GM18858 (cell line): ENCODE measurements around the gene SLC16A3.
"Not testable (repeated sequence)": the region's sequence is repeated elsewhere in the genome, so short reads cannot be mapped to it uniquely, and the experiment has no call there.

Source experiments
- ATAC-seq: cut with Tn5 transposase; IDR thresholded peaks from one replicate; pipeline ENCODE4 v1.9.1; 2021; ENCODE audit not compliant: unreplicated experiment

SLC16A3 gene

DNA sequence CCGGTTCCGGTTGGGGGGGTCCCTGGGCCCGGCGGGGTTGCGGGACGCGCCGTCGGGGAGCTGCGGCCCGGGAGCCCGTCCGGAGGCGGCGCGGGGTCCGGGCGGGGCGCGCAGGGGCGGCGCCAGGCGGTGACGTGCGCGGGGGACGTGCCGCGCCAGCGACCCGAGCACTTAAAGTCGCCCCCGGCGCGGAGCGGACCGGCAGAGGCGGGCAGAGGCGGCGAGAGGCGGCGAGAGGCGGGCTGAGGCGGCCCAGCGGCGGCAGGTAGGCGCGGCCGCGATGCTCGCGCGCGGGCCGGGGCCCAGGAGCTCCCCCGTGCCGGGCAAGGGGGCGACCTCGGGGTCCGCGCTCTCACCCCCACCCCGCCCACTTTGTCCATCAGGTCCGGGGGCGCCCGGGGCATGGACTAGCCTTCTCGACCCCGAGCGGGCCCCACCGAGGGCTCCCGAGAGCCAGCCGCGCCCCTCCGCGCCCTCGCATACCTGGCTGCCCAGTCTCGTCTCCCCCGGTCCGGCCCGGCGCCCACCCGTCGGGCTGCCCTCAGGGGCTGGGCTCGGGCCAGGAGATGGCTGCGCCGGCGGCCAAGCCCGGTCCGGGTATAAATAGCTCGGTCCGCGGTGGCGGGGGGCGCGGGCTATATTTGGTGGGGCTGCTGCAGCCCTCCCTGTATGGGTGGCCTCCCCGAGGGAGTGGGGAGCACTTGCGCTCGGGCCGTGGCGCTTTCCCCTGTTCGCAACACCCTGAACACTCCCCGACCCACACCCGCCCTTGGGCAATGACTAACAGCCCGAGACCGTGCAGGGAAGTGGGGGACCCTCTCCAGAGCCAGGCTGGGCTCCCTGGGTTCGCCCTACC, at the start of gene SLC16A3:
Gene SLC16A3 (plus strand): TSS at position 201 of the 856 bp plus-strand sequence. CDS start 6,967 bp downstream, outside the sequence.
- ATAC-seq = no peak

DNA sequence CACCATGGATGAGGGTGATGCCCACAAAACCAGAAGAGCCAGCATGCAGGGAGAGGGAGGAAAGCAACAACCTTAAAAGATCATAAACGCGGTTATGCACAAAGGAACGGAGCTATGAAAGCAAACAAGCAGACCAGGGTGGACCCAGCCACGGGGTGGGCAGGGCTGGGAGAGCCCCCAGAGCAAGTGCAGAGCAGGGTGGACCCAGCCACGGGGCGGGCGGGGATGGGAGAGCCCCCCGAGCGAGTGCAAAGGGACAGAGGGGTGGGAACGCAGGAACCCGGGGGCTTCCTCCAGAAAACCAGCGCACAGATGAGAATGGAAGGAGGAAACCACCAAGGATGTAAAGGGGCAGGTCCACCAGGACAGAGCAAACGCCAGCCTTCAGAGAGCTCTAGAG, 49.4 kb upstream of the SLC16A3 start:
- no peak for ATAC-seq

DNA sequence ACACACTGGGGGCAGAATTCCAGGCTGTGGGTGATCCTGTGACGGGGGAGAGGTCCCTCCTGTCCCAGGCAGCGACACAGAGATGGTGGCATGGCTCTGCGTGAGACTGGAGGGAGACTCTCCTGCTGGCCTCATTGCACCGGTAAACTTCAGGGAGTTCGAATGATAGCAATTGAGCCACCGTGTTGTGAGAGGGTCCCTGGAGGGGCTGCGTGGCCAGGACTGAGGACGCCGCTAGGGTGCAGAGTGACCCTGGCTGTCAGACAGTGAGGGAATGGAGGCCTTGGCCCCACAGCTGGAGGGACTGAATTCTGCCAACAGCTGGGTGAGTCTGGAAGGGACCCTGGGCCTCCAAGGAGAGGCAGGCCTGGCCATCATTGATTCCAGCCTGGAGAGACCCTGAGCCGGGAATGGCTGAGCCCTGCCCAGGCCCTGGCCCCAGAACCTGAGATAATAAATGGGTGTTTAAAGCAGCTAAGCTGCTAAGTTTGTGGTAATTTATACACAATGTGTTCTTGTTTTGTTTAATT, 48.8 kb upstream of the SLC16A3 start:
- no peak for ATAC-seq

DNA sequence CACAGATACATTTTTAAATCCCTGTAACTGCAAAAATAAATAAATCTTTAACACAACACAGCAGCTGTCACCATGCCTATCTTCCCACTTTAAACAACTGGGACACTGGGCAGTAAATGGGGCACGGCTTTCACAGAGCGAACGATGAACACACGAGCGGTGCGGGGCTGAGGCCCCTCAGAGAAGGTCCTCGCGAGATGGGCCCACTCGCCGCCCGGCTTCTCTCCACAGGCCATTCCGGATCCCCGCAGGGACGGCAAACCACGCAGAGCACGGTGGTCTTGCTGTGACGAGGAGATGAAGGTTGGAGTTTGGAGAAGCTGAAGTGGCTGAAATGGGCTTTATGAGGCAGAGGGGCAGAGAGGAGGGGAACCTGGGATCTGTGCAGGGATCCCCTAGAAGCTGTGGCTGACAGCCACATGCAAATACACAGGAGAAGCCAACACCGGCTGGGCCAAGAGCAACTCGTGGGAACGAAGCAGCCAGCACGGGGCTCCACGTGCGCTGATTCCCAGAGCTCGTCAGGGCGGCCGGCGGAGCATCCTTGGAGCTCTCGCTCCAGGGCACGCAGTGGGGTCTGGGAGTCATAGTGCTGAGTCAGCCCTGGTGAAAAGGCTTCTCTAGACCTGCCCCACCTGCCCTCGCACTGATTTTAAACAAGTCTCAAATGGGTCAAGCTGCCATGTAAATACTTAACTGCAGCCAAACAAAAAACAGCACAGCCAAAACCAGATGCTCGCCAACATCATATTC, 47.9 kb upstream of the SLC16A3 start:
- no peak for ATAC-seq

DNA sequence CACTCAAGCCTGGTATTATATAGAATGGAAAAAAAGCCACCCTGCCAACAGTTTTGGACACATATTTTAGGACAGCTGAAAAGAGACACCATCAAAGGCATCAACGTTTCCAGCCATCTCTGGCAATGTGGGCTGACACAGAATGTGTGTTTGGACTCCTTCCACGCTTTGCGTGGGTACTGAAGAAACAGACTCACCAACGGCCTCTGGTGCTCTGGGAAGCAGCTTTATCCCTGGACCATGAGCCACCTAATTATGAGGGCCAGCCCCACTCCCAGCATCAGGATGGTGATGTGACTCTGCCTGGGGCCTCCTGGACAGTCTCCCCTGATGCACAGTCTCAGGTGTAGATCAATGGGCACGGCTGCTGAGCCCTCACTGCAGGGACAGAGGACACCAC, 44.1 kb upstream of the SLC16A3 start:
- ATAC-seq = no peak

DNA sequence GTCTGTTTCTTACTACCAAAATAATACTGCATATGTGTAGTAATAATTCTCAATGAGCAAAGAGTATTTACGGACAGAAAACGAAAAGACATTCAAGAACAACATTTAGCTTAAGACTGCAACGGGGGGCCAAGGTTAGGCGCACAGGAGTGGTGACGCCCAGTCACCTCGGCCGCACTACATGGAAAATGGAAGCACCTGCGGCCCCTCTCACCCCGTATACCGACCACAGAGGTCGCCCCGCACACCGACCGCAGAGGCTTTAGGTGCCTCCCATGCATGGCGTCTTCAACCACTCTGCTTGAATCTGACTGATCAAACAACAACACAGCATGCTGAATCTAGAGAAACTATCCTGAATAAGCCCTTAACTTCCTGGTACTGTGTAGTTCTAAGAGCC, 42.6 kb upstream of the SLC16A3 start:
- no peak for ATAC-seq

DNA sequence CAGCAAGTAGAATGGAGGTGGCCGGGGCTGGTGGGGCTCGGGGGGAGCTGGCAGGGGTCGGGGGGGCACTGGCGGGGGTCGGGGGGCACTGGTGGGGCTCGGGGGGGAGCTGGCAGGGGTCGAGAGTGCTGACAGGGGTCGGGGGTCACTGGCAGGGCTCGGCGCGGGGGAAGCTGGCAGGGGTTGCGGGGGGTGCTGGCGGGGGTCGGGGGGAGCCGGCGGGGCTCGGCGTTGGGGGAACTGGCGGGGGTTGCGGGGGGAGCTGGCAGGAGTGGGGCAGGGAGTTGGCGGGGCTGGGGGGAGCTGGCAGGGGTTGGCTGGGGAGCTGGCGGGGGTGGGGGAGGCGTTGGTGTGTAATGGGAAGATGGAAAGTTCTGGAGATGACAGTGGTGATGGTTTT, 41.3 kb upstream of the SLC16A3 start:
- no peak for ATAC-seq

DNA sequence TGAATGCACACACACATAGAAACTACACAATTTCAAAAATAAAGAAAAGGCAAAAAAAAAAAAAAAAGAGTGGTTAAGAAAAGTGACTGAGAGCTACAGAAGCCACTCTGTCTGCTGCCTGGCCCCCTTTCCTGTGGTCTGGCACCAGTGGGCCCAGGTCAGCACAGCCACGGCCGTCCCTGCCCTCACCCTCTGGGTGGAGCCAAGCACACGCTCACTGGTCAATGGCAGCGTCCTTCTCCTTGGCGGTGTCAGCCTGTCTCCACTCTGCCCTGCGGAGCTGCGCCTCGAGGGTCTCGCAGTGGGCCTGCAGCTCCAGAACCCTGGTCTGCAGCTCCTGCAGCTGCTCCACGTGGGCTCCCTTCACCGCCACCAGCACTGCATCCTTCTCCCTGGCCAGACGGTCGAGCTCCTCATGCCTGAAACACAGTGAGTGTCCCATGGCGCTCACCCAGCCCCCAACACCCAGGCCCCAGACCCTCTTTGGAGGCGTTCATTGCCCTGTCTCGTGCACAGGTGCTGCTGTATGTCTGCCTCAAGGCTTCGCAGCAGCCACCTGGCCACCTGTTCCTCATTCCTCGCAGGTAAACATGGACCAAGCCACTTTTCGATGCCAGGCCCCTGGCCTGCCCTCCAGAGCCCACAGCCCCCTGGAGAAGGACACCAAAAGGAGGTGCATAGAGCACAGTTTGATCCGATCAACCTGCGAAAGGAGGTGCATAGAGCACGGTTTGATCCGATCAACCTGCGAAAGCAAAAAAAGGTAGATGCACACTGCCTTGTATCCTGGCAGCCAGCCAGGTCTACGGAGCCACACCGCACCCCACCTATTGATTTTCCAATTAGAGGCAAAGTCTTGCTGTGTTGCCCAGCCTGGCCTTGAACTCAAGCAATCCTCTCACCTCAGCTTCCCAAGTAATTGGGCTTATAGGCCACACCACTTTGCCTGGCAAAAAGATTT, 40.6 kb upstream of the SLC16A3 start:
- ATAC-seq = no peak

DNA sequence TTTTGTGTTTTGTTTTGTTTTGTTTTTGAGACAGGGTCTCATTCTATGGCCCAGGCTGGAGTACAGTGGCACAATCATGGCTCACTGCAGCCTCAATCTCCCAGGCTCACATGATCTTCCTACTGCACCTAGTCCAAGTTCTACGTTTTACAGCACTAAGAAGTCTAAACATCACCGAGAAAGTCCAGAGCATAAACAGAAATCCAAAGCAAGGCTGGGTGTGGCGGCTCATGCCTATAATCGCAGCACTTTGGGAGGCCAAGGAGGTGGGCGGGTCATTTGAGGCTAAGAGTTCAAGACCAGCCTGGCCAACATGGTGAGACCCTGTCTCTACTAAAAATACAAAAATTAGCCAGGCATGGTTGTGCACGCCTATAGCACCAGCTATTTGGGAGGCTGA, 35.8 kb upstream of the SLC16A3 start:
- ATAC-seq = not testable (repeated sequence)

DNA sequence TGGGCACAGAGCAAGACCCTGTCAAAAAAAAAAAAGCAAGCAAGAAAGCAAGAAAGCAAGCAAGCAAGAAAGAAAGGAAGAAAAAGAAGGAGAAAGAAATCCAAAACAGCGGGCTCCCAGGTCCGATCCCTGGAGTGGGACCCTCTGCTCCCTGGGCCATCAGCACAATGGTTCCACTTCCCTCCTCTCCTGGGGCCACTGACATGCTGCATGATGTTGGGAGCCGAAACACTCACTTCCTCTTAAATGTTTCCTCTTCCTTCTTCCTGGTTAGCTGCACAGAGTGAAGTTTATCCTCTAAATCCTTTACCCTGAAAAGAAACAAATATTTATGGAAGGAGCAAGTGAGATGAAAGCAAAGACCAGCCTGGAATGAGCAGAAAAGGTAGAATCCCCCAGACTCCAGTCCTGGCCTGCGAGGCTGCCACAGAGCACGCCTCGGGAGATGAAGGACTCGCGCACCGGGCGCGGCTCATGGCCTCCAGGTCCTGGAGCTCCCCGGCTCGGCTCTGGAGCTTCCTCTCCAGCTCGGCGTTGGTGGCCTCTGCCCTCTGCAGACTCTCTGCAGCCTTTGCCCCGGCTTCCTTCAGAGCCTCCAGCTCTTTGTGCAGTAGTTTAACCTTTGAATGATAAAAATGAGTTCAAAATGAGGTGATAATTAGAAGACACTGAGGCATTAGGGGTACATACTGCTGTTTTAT, 35.2 kb upstream of the SLC16A3 start:
- ATAC-seq = no peak

DNA sequence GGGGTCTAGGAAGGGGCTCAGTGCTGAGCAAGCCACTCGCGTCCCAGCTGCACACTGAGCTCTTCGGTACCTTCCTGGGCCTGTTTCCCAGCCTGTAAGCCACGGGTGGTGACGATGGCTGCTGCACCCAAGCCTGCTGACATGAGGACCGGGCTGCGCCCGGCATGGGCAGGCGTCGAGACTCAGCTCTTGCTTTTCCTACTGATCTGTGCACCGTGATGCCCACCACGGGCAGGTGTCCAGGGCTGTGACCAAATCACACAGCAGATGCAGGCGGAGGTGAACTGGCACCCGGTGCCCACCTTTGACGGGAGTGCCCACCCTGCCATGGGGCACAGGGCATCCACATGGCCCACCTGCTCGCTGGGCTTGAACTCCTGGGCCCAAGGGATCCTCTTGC, 34.1 kb upstream of the SLC16A3 start:
- no peak for ATAC-seq

DNA sequence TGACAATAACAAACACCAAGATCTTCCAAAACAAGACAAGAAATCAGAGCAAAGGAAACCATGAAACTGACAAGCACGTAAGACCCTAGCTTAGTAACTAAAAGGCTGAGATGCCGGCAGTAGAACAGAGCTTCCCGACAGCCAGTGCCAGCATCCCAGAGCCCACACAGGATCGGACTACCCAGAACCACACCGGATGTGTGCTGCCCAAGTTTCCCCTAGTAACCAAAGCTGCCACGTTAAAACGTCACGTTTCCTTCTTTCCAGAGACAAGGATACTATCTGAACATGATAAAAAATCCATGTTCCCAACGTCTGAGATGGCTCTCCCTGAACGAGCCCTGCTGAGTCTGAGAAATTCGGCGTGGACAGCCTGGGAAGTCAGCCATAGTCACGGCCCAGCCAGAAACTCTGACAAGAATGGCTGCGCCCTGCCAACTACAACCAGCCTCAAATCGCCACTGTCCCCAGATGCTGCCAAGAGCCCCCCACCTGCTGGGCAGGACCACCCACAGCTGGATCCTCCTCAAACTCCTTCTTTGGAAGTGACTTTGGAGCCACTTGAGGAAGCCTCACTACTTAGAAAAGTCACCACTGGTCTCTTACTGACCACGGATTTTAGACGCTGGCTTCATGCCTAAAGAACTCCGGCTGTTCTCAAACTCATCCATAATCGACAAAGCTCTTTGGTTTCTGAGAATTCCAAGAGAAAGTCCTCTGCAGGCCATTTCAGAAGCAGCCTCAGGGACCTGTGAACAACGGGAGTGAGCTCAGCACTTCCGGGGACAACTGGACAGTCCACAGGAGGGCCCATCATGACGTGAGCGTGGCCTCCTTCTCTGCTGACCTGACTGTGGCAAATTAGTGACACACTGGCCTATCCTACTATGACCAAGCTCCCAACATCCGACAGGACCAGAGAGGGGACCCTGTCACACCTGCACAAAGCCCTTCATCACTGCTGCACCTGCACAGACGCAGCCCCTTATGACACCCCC, 32.9 kb upstream of the SLC16A3 start:
- ATAC-seq = no peak

DNA sequence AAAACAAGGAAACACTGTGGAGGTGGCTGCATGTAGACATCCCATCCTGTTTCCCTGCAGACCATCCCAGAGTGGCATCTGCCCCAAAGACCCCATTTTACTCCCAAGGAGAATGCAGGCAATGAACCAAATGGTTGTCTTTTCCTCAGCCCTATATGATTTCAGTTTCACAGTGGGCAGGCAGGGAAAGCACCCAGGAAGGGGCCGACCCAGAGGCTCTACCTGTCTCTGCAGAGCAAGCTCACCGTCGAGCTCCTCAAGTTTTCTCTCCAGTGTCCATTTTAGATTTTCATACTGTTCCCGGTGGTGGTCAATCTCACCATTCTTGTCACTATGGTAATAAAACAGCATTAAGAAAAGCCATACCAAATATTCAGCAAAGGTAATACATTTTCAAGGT, 30.8 kb upstream of the SLC16A3 start:
- no peak for ATAC-seq

DNA sequence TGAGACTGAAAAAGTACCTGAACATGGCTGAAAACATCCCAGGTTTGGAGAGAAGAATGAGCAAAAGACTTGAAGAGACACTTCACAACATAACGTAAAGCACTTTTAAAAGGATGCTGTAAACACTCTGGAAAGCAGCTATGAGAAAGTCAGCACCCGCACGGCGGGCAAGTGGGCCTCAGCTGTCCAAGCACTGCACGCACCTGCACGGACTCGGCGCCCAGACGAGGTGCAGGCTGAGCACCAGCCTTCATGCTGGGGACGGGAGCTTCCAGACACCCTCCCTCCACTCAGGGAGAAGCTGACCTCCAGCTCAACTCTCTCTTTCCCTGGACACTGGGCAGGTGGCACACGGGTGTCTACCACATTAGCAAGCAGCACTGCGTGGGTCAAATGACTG, 29.3 kb upstream of the SLC16A3 start:
- no peak for ATAC-seq

DNA sequence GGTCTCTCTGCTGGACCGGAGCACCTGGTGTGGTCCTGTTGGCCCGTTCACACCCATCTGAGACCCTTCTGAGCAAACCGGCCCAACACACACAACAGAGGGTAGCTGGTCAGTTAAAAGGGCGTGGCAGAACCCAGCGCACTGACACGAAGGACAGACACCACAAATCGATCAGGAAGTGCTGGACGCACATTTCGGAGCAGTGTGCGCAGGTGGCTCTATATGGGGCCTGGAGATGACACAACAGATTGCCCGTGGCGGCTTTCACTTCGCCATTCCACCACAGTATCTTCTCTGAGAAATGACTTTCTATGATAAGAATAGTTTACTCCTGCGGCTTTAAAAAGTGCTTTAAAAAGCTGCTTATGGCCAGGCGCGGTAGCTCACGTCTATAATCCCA, 28.7 kb upstream of the SLC16A3 start:
- ATAC-seq = no peak

DNA sequence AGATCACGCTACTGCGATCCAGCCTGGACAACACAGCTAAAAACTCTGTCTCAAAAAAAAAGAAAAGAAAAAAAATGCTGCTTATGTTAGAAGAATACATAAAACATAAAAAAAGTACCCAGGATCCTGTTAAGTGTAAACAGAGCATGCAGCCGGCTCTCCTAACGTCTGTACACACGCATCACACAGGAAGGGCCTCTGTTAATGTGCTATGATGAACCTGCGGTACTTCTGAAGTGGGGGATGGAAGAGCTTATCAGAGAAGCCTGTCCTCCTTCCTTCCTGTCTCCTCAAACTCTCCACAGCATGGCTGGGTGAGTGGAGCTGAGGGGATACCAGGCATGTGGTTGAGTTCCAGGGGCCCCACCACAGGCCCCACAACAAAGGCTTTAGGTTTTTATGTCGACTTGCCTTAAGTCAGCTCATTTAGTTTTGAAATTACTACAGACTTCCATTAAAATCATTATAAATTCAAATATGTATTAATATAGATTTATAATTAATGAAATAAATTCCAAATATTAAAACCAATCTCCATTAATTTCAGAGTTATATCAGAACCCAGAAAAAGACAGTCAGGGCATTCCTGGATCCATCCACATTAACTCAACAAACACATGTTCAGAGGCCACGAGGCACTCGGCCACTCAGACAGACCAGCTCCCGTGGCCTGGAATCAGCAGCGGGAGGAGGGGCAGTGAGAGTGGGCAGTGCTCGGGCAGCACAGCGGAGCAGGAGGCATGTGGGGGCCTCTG, 27.9 kb upstream of the SLC16A3 start:
- ATAC-seq = no peak

DNA sequence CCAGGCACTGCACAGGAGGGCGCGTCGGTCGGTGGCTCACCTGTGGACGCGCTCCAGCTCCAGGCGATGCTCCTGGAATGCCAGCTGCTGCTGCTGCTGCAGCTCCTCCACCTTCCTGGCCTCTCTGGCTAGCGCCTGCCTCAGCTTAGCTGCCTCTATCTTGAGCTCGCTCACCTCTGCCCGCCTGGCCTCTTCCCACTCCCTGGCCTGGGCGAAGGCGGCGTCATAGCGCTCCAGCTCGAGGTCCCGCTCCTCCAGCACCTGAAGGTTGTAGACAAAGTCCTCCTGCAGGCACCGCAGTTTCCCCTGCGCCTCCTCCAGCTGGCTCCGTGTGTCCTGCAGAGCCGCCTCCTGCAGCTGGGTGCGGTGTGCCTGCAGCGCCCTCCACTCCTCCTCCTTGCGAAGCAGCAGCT, 27.3 kb upstream of the SLC16A3 start:
- ATAC-seq = no peak

DNA sequence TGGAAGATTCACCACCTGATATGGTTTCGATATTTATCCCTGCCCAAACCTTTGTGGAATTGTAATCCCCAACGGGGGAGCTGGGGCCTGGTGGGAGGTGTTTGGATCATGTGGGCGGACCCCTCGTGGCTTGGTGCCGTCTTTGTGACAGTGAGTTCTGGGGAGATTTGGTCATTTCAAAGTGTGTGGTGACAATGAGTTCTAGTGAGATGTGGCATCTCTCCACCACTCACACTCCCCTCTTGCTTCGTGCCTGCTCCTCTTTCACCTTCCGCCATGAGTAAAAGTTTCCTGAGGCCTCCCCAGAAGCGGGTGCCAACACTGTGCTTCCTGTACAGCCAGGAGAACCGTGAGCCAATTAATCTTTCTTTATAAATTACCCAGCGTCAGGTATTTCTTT, 25.9 kb upstream of the SLC16A3 start:
- ATAC-seq = no peak
